Superior temporal gyrus (tissue), 1 donor: ENCODE results near the gene C1orf116.

ENCODE experiments used
- DNase-seq: peaks from one replicate; pipeline ENCODE4 v3.0.0-alpha.2; 2016; ENCODE audit errors: extremely low spot score

Gene C1orf116

DNA sequence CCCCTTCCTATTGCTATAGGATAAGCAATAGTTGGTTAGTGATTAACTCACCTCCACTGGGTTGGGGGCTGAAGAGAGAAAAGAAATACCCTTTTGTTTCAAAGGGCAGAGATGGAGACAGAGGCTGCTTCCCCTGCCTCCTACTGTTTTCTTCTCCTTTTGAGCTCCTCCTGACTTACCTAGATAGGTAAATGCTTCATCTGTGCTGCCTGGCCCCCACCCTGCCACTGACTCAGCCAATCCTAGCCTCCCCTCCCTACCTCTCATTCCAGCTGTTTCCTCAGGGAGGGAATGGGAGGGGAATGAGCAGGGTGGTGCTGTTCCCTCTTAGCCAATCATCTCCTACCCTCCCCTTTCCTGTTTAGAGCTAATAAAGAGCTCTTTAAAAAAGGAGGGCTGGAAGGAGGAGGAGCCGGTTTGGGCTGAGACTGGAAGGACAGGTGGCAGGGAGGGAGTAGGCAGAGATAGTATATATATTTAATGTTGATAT, at the start of gene C1orf116:
C1orf116 (minus strand) TSS at position 229 of the 490 bp plus-strand sequence. CDS start 5,158 bp downstream, outside the sequence.
- DNase-seq, result no peak

DNA sequence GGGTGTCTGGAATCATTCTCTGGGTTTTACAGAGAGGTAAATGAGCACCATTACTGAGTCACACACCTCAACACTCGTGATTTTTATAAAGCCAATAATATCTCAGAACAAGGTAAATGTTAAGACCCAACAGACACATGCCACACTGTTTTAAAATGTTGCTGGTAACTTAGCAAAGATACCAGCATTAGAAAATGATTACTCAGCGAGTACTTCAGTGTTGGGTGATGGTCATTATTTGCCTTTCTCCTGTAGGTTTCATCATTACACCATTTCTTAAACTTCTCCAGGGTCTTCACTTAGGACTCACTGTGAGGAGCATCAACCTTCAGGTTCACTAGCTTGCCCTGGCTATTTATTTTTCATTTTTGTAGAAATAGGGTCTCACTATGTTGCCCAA, 49.2 kb upstream of the C1orf116 start:
- DNase-seq, result no peak

DNA sequence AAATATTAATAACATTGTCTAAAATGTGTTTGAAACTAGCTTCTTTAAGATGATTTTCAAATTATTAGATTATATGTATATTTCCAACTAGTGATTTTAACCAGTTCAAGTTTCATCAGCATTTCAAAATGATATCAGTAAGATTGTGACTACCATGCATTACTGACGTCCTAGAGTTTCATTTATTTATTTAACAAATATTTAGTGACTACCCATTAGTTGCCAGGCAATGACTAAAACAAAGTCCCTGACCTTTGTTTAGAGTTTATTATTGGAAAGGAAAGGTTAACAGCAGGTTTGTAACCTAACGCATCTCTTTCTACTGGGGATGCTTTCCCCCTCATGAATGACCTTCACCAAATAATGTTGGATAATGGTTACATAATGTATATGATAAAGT, 48.5 kb upstream of the C1orf116 start:
- DNase-seq, result no peak

DNA sequence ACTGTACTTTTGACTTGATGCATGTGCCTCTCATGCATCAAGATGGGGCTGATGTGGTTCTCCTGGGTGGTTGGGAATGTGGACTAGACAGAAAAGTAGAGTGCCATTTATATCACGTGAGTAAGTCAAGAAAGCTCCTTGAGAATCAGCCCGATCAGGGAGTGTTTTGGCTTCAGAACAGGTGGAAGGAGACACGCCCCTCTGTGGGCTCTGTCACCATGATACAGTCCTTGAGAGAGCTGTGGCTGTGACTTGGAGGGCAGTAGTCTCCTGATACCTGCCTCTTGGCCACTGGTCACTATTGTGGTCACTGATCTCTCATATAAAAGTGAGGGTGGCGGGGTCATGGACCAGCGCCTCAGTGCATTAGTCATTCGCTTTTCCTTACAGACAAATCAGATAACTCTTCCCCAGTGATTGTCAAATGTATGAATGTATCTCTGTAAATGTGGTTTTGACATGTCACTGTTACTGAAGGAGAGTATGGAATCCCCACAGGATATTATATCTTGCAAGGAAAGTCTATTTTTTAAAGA, 47.2 kb upstream of the C1orf116 start:
- no peak for DNase-seq

DNA sequence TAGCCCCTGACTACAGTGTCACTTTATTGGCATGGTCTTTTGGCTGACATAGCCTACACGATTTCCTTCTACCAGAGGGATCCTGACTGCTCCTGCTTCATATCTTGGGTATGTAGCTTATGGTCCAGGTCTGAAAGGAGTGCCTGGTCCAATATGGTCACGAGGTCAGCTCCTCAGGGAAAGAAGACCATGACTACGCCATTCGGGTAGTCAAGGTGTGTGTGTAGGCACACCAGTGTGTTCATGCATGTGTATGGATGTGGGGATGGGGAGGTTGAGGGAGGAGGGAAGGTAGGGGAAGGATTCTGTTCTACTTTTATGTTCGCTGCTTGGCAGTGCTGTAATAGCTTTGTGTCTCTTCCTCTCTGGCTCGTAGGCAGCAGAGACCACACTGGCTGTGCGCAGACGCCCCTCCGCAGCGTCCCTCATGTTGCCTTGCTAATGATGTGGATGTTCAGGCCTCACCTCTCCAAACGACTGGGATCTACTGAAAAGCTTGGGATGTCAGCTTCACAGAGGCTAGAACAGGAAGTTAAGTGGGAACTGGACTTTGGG, 46.1 kb upstream of the C1orf116 start:
- no peak for DNase-seq

DNA sequence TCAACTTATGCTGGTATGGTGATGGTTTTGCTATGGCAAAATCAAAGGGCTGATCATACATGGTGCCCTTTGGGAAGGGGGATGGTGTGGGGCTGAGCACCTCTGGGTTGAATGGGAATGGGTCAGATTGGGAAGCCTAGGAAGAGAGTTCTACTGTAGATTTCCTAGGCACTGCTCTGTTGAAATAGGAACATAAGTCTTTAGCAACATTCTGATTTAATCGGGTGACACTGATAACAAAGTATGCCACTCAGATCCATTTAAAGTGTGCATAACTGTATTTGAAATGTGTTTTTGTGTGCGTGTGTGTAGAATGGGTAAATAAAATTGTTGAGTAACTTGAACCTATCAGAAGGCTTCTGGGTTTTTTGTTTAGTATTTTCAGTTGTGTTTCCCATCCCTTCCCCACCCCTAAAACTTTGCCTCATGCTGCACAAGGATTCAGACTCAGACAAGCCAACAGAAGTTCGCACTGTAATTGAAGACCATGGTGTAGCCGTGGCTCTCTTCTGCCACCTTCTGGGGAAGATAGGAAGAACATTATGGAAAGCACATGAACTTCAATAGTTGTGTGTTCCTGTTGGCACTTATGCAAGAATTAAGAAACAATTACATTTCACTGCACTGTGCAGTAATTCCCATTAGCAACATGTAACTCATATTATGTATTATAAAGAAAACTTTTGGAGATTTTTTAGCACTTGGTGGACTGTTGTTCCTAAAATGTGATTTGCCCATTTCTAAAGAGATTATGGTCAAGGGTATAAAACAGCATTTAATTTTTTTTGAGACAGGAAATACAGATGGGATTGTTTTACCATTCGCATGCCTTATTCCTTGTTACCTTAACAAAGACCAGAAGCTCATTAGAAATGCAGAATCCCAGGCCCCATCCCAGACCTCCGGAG, 45.2 kb upstream of the C1orf116 start:
- DNase-seq, result peak; percentile 93

DNA sequence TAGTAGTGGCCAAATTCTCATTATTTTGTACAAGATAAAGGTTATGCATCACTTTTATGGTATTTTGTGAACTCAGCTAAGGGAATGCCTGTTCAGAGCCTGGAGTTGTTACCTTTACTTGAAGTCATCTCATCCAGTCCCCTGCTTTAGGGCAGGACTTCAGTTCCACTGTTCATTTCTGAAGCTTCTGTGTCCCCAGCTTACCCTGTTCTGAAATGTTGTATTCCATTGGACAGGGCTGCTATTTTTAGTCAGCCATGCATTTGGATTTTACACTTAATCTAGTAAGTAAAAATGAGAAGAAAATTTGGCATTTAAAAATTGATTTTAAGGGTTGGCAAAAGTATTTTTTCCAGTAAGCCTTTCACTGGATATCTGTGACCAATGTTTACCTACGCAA, 44.5 kb upstream of the C1orf116 start:
- no peak for DNase-seq

DNA sequence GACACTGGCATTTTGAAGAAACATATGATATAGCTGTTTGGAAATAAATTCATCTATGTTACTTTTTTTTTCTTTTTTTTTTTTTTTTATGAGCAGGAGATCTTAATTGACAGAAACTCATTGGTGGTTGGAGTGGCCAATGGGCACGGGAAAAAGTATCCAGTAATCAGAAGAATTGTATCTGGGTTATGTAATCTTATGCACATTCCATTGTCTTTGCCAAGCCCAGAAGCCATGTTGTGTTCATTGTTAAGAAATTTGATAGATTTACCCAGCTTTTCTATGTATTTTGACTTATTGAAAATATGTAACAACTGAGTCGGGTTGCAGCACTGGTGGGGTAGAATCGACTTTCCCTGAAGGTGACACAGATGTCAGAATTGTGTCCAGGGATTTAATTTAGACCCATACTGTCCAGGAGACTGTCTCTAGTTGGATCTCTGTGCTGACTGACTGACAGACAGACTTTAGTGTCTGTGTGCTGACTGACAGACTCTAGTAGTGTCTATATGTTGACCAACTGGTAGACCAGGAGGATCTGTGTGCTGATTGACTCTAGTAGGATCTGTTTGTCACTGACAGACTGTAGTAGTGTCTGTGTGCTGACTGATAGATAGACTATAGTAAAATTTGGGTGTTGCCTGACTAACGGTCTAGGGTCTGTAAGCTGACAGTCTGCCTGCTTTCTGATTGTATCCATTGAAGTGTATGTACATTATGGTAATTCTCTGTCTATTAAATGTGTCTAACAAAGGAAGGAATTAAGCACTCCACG, 43.8 kb upstream of the C1orf116 start:
- no peak for DNase-seq

DNA sequence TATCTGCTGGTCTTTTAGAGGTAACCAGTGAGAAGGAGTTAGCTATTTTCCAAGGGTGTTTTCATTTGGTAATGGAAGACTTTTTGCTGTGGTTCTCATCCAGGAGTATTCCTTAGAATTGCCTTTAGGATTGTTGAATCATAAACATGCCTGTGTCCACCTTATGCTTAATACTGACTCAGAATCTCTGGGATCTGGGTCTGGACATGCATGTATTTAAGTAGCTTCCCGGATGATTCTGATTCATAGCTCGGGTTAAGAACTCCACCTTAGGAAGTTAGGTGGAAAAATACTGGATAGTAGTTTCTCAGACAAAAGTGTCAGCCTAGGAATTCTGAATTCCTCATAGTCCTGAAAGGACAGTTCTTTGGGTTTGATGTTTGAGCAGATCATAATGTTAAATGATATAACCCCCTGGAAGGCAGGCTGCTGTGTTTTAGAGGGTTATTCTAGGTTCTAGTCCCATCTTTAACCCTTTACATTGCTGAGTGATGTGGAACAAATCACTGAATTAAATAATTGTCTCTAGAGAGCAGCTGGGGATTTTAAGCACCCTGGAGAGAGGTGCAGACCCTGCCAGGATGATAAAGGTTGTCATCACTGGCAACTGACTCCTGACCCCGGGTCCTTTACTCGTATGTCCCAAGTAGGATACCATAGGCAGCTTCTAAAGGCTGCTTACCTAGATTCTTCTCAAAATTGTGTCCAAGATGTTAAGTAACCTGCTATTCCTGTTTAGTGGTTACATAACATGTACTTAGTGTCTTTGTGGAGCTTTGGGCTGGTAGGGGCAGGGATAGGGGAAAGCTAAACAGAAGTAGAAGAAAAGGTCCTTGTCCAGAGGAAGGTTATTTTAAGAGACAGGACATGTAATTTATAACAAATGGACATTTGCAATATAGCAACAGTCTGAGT, 41.6 kb upstream of the C1orf116 start:
- no peak for DNase-seq

DNA sequence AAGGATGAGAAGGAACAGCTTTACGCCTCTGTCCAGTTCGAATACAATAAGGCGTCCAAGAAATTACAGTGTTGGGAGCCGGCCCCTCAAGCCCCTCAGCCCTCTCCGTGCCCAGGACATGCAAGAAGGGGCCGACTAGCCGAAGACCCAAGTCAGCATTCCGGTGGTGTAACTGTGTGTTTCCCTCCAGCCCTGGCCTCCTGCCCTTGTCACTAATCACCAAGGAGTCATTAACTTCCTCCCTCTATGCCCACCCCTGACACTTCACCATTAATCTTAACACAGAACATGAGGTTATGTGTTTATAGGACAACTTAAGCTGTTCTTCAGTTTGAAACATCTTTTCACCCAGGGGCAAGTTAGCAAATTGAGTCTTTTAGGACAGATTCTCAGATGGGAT, 39.7 kb upstream of the C1orf116 start:
- DNase-seq, result no peak

DNA sequence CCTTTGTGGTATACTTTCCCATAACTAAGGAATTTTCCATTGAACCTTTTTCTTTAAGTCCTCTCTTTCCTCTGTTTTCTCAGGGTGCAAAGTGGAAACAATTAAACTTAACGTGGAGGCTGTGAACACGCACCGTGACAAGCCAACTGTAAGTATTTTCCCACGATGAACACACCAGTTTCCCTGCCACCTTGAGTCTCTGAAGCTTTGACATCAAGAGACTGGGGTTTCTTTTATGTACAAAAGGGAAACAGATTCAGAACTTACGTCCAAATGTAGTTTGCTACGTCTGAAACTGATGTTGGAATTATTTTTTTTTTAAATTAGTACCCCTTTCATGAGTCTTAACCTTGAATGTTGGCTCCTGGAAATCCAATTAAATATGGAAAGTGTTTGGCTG, 38.9 kb upstream of the C1orf116 start:
- DNase-seq, result no peak

DNA sequence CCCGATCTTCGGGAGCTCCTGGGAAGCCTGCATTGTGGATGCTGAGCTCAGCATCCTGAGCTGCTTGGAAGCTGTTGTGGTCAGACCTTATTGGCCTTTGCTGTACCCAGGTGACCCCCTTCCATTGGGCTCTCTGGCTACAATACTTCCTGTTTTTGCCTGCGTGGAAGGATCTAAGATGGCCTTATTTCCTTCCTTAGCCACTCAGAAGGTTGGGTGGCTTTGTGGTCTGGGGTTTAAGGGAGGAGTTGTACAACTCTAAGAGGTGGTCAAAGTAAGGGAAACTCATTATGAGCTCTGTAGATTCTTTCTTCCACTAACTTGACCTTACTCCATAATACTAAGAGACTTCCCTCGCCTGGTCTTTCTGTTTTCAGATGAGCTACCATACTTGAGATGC, 38.3 kb upstream of the C1orf116 start:
- DNase-seq, result no peak

DNA sequence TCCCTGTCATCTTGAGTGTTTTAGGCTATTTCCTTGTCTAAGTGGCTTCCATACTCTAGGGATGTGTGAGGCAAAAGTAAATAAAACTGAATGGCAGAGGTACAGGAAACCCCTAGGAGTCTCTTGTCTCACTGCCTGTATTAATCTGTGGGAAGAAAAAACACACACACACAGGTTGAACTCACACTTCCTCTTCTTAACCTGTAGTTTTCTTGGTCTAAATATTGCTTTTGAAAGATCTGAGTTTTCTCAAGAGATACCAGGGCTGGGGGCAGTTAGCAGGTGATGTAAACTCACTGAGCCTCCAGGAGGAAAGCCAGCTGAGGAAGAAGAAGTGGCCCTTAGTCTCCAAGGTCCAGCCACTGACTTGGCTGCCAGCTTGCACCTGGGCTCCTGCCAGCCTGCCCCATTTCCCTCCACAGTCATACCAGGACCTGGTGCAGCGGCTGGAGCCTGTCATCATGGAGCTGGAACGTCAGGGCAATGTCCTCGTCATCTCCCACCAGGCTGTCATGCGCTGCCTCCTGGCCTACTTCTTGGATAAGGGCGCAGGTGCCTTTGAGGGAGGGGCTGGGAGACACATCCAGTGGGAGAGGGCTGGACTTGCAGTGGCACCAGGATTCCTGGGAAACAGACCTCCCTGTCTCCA, 37.4 kb upstream of the C1orf116 start:
- no peak for DNase-seq

DNA sequence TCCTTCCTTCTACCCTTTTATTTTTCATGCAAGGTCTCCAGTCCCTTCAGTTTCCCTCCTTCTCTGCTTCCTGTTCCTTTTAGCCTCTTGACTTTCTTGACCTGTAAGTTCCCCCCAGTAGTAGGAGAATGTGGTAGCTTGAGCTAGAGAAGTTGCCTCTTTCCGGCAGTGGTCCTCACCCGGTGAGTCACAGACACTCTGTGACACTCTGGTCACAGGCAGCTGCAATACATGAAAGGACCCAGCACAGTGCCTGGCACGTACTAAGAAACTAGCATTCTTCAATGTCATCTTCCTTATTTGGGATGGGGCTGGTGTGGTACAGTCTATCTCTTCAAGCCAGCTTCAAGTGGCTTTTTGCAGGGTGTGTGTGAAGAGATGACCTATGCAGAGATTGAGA, 36.5 kb upstream of the C1orf116 start:
- no peak for DNase-seq

DNA sequence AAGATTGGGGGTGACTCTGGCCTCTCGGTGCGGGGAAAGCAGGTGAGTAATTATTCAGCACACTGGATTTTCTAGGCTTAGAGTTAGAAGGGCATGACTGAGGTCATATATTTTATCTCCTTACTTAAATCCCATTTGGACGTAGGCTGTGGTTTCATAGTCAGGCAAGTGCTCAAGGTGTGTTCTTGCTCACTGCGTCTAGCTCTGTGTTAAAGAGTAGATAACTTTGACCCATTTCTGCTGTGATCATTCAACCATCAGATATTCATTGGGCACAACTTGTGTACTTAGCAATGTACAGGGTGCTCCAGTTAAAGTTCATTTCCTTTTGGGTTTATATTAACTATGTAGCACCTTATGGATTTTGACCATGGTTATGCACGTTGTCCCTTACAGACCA, 35.1 kb upstream of the C1orf116 start:
- DNase-seq, result no peak

DNA sequence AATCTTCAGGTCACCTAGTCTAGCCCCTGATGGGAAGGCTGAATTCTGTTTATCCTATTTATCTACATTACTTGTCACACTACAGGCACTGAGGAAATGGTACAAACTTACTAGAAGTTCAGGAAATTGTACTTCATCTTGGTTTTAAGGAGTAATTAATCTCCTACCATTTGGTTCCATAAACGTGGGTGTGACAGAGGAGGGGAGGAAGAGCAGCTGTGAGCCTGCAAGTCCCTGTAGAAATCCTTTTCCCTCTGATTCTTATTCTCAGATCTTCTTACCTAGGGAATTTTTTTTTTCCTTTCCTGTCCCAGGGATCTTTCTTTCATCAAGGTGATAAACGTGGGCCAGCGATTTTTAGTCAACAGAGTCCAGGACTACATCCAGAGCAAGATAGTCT, 34.6 kb upstream of the C1orf116 start:
- DNase-seq, result no peak

DNA sequence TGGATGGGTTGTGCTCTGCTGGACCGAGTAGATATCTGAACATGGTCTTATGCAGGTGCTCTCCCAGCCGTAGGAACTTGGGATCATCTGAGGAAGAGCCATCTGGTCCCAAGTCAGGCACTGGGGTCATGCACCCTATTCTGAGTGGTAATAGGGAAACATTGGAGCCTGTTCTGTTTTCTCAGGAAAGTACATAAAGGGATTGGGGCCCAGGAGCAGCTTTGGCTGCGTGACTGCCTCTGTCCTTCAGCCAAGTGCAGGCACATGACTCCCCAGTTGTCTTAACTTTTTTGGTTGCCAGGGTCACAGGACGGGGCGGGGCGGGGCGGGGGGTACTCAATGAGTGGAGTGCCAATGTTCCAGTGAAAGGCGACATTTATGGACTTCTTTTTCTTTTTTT, 32.0 kb upstream of the C1orf116 start:
- no peak for DNase-seq

DNA sequence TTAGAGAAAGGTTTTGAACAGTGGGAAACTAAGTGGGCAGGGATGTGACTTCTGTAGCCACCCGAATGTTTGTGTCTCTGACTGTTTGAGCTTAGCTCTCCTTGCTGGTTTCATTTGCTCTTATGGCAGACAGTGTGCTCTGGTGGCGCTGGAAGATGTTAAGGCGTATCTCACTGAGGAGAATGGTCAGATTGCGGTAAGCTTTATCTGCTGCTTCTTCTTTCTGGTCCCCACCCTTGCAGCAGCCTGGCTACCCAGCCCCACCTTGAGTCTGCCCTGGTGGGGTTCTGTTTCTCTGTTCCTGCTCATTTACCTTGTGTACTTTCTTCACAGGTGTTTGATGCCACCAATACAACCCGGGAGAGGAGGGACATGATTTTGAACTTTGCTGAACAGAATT, 30.5 kb upstream of the C1orf116 start:
- DNase-seq, result no peak

DNA sequence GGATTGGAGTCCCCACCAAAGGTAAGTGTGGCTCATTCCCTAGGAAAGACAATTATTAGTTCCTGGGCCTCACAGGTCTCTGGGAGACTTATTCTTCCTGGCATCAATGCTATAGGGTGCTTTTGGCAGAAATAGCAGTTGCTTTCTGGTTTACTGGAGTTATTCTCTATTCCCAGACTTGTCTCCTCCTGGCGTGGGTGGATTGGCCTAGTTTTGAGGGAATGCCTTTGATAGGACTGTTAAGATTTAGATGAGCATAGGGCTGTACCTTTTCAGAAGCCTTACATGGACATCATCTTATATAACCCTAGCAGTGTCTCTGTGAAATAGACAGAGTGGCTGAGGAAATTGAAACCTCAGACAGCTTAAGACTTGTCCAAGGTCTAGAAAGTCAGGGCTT, 29.5 kb upstream of the C1orf116 start:
- DNase-seq, result peak; percentile 44

DNA sequence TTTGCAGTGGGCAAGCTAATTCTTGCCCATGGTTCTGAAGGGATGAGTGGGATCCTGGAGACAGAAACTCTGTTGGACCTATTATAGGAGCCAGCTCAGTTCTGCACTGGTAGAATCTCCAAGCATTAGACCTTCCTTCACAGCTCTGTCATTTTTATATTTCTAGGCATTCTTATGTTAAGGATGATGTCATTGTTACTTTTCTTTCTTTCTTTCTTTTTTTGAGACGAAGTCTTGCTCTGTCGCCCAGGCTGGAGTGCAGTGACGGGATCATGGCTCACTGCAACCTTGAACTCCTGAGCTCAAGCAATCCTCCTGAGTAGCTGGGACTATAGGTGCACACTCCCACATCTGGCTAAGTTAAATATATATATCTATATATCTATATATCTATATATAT, 28.0 kb upstream of the C1orf116 start:
- DNase-seq, result no peak

DNA sequence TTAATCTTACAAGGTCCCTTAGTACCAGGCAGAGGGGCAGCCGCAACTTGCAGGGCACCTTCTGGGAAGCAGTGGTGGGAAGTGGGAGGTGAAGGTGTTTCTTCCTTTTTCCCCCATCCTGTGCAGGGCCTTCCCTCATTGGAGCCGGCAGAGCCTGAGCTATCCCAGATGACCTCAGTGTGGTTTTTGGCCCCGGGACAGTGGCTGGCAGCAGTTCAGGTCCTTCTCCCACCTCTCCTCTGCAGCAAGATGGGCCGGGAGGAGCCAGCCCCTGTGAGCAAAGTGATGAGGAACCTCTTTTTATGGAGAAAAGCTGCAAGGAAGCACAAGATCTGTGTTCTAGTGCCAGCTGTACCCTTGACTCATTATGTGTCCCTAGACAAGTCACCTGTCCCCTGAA, 27.3 kb upstream of the C1orf116 start:
- no peak for DNase-seq
